GM12865 (cell line): ENCODE measurements around the gene ATP13A3.
"Not testable (repeated sequence)": the region's sequence is repeated elsewhere in the genome, so short reads cannot be mapped to it uniquely, and the experiment has no call there.

Source experiments
- DNase-seq: peaks from one replicate; pipeline ENCODE4 v3.0.0; 2010; ENCODE audit warnings: low read depth
- H3K4me3 ChIP-seq: 2 replicates; pipeline ENCODE4 v1.5.1; 2011; ENCODE audit warnings: mild to moderate bottlenecking, low read depth, low read length, control low read depth
- TF ChIP-seq, protein P1 (sequence below): IDR thresholded peaks from 2 replicates; pipeline ENCODE4 v1.5.1; 2011; ENCODE audit warnings: low read length, control low read depth, low read depth, inconsistent platforms; ENCODE audit not compliant: insufficient read depth; ENCODE audit errors: missing control alignments

Gene ATP13A3

DNA sequence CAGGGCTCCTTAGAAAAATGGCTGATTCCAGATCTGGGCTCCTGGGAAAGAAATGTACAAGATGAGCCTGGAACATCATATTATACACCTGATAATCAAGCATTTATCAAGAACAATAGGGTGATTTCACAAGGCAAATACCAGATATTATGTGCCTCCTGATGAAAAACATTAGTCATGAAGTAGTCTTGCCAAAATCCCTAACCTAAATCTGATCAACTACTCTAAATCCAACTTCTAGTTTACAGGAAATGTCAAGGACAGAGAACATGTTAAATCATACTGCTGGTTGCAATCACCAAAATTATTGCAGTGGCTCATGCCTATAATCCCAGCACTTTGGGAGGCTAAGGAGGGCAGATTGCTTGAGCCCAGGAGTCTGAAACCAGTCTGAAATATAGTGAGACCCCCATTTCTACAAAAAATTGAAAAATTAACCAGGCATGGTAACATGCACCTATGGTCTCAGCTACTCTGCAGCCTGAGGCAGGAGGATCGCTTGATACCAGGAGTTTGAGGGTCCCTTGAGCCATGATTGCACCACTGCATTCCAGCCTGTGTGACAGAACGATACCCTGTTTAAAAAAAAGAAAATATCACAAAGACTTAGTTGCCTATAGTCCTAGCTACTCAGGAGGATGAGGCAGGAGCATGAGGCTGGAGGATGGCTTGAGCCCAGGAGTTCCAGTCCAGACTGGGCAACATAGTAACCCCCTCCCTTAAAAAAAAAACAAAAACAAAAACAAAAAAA lies 34.9 kb upstream of the ATP13A3 start:
- no peak overlapping the region for H3K4me3 ChIP-seq
- TF ChIP-seq, protein P1, sequence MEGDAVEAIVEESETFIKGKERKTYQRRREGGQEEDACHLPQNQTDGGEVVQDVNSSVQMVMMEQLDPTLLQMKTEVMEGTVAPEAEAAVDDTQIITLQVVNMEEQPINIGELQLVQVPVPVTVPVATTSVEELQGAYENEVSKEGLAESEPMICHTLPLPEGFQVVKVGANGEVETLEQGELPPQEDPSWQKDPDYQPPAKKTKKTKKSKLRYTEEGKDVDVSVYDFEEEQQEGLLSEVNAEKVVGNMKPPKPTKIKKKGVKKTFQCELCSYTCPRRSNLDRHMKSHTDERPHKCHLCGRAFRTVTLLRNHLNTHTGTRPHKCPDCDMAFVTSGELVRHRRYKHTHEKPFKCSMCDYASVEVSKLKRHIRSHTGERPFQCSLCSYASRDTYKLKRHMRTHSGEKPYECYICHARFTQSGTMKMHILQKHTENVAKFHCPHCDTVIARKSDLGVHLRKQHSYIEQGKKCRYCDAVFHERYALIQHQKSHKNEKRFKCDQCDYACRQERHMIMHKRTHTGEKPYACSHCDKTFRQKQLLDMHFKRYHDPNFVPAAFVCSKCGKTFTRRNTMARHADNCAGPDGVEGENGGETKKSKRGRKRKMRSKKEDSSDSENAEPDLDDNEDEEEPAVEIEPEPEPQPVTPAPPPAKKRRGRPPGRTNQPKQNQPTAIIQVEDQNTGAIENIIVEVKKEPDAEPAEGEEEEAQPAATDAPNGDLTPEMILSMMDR: no peak
- no peak for DNase-seq

DNA sequence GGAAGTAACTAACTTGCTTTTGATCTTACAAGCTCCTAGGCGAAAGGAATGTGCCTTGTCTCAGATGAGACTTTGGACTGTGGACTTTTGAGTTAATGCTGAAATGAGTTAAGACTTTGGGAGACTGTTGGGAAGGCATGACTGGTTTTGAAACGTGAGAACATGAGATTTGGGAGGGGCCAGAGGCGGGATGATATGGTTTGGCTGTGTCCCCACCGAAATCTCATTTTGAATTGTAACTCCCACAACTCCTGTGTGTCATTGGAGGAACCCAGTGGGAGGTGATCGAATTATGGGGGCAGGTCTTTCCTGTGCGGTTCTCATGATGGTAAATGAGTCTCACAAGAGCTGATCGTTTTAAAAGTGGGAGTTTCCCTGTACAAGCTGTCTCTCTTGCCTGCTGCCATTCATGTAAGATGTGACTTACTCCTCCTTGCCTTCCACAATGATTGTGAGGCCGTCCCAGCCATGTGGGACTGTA lies 33.9 kb upstream of the ATP13A3 start:
- H3K4me3 ChIP-seq: not testable (repeated sequence)
- DNase-seq: peak; percentile 83

DNA sequence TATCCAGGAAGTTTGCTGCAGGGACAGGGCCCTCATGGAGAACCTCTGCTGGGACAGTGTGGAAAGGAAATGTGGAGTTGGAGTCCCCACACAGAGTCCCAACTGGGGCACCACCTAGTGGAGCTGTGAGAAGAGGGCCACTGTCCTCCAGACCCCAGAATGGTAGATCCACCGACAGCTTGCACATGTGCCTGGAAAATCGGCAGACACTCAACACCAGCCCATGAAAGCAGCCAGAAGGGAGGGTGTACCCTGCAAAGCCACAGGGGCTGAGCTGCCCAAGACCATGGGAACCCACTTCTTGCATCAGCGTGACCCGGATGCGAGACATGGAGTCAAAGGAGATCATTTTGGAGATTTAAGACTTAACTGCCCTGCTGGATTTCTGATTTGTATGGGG lies 33.4 kb upstream of the ATP13A3 start:
- not testable (repeated sequence) for H3K4me3 ChIP-seq, DNase-seq

DNA sequence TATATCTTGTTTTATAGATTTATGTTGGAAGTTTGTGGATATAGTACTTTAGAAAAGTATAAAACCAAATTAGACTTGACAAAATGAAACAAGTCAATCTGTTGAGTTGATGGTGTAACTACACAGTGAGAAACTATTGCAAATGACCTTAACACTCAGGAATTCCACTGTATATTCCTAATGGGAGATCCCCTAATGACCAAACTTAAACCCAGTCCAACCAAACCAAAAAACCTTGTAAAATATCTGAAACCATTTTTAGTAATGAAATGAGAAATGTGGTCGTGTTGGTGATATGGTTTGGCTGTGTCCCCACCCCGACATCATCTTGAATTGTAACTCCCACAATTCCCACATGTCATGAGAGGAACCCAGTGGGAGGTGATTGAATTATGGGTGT lies 31.9 kb upstream of the ATP13A3 start:
- no peak overlapping the region for H3K4me3 ChIP-seq
- peak; percentile 9 for DNase-seq
- TF ChIP-seq, protein P1: no peak

DNA sequence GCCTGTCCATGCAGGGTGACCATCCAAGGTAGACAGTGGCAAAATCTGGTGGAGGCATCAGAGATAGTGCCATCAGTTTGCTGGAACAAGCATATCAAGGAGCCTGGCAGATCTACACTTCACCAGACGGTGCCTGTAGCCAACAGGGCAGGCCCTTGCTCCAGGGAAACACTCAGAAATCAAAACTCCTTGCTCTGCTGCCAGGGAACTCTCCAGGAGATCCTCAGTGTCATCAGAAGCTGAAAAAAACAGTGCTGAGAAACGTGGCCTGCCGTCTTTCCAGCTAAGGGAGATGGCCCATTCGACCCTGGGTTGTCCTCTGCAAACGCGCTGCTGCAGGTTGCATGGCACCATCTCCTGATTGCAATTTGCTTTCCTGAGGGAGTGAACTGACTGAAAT lies 30.5 kb upstream of the ATP13A3 start:
- DNase-seq: no peak
- no peak overlapping the region for H3K4me3 ChIP-seq
- TF ChIP-seq, protein P1: no peak

DNA sequence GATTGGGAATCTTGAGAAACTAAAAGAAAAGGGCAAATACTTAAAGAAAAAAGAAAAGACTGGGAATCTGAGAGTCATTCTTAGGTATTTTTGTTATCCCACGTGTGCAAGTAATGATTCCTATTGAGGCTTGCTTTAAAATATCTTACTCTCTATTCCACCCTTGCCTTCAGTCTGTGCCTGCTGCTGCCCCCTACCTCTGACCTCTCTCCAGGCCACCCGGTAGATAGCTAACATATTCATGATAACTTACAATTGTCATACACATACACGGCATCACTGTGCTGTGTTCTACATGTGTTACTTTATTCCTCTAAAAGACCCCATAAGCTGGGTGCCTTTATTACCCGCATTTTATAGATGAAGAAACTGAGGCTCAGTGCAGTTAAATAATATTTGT lies 27.8 kb upstream of the ATP13A3 start:
- H3K4me3 ChIP-seq: no peak overlapping the region
- TF ChIP-seq, protein P1: no peak
- no peak for DNase-seq

DNA sequence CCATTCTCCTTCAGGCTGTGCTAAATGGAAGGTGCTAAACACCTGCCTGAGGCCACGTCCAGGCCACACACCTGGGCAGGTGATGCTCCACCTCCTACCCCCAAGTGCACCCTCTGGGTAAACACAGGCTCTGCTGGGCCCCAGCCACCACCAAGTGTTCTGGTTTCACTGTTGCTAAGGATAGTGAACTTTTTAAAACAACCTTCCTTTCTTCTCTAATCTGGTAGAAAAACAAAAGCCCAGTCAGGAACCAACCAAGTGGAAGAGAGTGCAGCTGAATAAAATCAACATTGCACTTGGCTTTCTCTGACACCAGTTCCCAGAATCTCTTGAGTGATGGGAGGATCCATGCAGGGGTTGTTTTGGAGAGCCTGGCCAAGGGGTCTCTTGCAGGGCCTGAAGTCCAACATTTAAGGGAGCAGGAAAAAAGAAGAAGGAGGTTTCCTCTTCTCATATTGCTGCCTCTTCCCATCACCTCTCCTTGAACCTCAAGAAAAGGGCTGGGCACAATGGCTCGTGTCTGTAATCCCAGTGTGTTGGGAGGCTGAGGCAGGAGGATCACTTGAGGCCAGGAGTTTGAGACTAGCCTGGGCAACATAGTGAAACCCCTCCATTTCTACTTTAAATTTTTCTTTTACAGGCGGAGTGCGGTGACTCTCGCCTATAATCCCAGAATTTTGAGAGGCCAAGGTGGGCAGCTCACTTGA lies 26.2 kb upstream of the ATP13A3 start:
- DNase-seq: no peak
- H3K4me3 ChIP-seq: no peak overlapping the region
- TF ChIP-seq, protein P1: no peak
